T-helper 1 cell (primary cell): ENCODE data around the gene SNX27.

ENCODE experiments used
- DNase-seq, 5 donors: peaks; one replicate each; pipeline ENCODE4 v3.0.0-alpha.2; 2012 to 2020

SNX27 gene

GRCh38 chr1:151706464-151707415 is 94.9 kb downstream of the SNX27 start:
- no peak for DNase-seq

GRCh38 chr1:151707541-151708065 is 95.8 kb downstream of the SNX27 start:
- DNase-seq = no peak

DNA sequence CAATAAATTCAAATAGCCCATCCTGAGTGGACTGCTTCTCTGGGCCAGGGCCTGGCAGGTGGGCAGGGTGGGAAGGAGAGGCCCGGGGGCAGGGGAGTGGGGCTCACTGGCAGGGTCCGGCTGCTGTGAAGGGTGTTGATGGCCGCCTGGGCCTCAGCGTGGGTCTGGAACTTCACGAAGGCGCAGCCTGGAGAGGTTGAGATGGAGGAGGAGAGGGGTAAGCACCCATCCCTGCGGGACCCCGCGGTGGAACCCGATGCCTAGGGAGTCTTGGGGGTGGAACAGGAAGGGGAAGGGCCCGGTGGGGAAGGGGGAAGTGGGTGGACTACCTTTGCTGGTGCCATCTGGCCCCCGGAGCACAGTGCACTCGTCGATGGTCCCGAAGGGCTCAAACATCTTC is 97.0 kb downstream of the SNX27 start:
- DNase-seq = no peak

DNA sequence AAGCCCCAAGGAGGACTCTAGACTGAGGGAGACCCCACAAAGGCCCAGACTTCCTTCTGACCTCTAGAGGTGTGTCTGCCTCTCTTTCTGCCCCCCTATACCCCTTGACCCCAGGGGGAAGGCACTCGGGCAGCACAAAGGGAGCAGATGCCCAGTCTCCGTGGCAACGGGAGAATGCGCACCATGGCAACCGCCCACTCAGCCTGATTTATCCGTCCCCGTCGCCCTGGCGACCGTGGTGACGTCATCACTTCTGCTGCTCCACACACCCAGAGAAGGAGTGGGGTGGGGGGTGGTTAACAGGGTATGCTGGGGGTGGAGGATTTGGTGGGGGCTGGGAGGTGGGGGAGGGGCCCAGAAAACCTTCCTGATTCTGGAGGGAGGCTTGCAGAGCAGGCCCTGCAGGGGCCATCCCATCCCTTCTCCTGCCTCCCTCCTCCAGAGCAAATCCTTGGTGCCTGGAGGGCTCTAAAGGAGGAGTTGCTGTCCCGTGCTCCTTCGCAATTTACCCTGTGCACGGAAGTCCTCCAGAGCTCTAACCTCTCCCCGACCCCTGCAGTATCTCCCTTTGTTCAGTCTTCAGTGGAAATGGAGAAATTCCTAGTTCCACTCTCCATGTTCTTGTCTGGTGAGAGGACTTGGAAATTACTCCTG is 98.5 kb downstream of the SNX27 start:
- DNase-seq = no peak

GRCh38 chr1:151711044-151711800 is 99.4 kb downstream of the SNX27 start:
- DNase-seq = no peak

DNA sequence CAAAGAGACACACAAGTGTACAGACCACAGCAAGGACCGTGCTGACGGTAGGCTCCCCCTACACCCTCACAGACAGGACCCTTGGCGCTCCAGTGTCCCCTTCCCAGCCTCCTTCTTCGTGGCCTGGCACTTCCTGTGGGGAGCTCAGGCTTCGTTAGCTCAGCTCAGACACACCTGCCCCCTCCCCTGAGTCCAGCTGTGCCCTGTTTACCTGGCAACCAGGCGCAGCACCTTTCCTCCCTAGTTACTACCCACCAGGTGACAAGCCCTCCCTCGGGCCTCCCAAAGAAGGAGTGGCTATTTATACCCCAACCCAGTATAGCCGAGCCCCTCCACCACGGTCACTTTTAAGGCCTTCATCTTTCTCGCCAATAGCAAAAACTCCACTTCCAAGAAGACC is 100.1 kb downstream of the SNX27 start:
- DNase-seq = no peak

DNA sequence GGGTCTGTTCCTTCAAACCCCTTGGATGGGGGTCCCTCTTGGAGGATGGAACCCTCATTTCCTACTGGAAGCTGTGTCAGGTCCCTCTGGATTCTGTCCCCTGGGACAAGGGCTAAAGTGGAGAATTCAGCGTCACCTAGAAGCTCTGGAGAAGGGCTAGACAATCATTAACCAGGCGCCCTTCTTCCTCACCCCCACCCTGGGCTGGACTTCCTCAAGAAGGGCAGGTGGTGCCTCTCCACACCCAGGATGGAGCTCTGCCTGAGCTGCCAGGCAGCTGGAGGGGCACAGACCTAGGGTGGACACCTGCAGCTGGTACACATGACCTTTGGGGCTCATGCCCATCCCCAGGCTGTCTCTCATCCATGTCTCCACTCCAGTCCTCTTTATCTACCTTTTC is 101.2 kb downstream of the SNX27 start:
- no peak for DNase-seq

DNA sequence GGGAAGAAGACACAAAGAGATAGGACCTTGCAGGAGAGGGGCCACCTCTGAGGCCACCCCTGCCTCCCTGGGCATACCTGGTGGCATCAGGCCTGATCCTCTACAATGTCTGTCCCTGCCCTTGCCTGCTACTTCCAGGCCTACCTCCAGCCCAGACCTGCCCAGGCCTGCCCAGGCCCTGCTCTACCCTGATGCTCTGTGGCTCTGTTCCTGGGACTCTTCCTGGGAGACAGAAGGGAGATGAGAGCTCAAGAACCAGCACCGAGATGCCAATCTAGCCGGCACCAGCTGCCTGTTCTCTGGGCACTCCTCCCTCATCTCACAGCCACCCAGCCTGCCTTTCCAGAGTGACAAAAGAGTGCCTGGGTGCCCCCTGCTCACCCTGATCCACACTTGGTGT is 102.0 kb downstream of the SNX27 start:
- DNase-seq = no peak

DNA sequence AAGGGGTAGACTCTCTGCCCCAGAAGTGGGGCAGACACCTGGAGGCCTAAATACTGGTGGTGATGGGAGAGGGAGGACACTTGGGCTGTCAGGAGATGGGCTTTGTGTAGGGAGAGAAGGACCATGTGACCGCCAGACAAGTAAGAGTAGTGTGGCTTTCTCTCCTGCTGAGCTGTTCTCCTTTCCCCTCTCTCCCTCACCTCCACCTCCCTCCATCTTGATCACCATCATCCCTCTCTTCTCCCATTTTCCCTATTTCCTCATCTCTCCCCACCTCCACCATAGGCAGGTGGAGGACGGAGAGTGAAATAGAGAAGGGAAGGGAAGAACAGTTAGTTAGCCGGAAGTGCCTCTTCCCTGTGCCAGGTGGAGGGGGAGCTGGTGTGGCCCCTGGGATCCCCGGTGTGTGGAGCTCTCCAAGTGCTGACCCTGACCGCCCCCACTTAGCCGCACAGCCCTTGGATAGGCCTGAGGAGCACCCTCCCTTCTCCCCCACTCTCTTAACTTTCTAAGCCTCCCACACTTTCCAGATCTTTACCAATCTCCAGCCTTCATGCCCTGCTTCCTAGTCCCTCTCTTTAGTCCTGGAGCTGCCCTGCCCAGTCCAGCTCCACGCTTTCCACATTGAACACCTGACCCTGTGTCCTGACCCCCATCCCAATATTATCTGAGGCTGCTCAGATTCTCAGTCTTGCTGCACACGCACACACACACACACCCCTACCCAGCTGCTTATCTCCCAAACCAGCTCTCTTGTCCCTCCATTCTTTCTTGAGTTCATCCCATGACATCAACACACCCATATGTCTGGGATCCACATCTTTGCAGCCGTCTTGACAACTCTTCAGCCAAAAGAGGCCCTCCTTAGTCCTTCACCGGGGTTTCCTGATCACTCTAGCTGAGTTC is 103.2 kb downstream of the SNX27 start:
- DNase-seq = no peak

DNA sequence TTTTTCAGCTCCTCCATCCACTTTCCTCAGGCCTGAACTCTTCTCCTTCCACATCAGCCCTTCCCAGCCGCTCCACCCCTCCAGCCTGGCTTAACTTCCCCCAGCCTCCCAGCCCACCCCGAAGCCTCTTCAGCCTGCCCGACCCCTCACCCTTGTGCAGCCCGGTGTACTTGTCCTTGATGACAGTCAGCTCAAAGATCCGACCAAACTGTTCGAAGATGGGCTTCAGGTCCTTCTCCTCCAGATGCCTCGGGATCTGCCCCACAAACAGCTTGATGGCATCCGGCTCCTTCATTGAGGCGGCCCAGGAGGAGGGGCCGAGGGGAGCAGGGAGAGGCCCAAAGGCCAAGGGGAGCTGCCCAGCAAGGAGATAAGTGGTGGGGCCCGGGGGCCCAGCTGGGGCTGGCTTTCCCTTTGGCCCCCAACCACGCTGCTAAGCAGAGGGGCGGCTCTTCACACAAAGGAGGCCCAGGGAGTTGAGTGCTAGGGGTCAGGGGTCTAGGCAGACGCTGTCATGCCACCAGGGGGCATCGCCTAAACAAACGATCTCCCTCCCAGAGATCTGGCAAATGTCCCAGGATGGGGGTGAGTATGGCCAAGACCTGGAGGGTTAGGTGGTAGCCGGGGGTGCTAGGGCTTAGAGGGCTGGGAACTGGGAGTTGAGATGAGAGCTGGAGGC is 104.0 kb downstream of the SNX27 start:
- no peak for DNase-seq

DNA sequence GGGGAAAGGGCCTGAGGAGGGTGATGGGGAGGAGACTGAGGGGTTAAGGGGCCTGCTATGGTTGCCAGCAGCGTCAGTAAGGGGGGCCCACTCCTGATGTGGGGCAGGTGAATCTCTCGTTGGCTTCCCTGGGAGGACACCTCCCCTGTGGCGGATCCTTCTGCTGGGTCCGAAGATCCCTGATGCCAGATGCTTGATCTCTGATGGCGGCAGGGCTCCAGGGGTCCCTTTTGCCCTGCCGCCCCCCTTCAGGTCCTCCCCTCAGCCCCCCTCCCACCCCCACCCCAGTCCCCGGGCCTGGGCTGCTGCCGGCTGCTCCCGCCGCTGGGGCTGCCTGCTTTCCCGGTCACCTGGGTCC is 104.5 kb downstream of the SNX27 start:
- DNase-seq = no peak

DNA sequence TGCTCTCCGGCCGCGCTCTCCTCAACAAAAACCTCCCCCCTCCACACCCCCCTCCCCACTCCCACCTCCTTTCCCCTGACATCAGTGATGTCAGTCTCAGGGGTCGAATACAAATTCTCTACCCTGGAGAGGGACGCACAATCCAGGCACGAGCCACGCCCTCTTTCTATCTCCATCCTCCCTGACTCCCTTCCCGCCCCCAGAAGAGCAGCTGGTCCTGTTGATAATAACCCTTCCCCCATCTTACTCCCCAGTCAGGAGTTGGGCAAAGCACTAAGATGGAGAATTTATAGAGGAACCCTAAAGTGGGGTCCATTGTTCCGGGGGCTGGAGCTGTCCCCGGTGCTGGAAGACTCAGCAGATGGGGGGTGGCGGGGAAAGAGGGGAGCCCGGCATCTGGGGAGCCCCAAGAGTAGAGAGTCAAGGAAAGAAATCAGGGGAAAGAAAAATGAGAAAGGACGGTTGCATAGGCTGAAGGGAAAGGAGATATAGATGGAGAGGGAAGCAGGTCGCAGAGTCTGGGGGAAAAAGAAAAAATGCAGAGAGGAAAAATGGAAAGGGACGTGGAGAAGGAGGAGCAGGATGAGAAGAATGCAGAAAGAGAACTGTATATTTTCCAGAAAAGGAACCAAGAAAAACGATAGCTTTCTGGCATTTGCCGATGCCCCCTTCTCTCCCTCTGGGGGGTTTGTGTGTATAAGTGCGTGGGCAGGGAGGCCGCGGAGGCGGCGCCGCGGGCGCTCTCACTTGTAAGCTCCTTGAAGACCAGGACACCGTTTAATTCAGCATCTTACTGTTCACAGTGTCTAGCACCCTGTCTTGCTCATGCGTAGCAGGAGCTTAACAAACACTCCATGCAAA is 105.2 kb downstream of the SNX27 start, which contains the start of gene CELF3:
CELF3 (minus strand) TSS at position 33 of the 861 bp plus-strand sequence. CDS start 783 bp downstream, outside the sequence.
- DNase-seq = peak in 1 of 5 donors; percentile 14

DNA sequence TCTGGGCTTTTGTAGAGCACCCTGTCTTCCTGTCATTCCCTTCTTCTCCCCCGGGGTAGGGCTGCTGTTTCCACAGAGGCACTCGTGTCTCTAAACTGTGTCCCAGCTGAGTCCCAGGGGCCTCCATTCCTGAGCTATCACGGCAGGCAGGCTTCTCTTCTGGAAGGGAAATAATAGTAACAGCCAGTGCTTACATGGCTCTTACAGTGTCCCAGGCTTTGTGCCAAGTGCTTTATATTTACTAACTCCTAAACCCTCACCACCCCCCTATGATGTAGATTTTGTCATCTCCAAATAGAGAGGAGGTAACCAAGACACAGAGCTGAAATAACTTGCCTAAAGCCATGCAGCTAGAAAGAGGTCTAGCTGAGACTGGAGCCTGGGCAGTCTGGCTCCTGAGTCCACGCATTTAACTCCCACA is 106.2 kb downstream of the SNX27 start:
- no peak for DNase-seq

DNA sequence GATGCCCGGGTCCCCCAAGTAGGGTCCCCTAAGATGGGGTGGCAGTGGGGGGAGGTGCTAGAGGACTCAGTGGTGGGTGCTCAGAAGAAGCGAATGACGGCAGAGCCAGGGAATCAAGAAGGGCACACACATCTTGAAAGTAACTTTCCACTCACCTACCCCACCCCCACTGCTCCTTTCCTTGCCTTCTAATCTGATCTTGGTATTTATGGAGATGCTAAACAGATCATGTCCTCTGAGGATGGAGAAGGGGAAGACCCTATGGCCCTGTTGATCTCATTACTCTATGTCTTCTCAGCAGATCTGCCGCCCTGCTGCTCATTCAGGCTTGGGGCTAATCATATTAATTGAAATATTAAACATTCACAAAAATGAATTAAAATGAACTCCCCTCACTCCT is 106.8 kb downstream of the SNX27 start:
- no peak for DNase-seq

DNA sequence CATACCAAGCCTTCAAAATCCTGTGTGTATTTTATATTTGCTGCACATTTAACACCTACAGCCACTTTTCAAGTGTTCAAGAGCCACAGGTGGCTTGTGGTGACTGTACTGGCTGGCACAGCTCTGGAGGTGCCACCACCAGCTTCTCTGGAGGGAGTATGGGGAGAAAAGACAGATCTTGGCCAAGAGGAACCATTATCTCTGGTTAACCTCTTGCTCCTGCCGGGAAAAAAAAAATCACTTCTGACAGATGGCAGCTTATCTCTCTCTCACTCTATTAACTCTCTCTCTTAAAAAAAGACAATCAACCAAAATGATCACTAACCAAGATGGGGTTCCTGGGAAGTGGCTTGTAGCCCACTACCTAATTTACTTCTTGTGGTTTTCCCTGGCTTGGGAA is 108.3 kb downstream of the SNX27 start:
- DNase-seq = no peak

- no peak for DNase-seq
These were observed 108.7 kb downstream of the SNX27 start for GRCh38 chr1:151720554-151720953.

- DNase-seq = peak in 4 of 5 donors; percentile 20 to 47 (median 33)
These were observed 109.3 kb downstream of the SNX27 start, which contains the start of gene RIIAD1 for GRCh38 chr1:151720974-151721787. Gene RIIAD1, plus strand, starts transcription at chr1:151721522. Its CDS starts 15 bp downstream, at chr1:151721537.

DNA sequence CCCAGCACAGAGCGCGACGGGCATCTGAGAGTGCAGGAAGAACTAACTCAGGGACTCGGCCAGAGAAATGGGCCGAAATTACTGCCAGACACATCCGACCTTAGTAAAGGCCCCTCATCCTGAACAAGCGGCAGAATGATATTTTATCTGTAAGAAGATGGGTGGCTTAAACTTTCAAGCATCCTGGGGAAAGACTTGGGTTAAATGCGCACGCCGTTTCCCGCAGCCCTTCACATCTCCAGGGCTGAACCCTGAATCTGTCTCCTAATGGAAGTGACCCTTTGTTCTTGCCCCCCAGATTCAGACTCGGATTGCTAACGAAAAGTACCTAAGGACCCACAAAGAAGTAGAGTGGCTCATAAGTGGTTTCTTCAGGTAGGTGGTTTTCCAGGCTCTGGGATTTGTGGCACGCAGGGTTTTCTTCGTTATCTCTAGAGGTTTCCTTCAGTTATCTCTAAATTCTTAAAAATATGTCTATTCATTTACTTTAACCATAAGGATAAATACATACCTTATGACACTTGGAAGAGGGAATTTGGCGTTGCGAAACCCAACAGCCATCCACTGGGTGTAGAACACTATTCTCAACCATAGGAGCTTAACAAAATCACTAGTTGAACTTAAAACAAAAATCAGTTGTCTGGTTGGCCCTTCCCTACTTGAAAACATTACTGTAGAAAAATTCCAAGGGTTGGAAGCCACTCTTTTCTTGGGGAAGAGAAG is 110.1 kb downstream of the SNX27 start:
- no peak for DNase-seq
